Keratinocyte (primary cell): Measurements from ENCODE around the gene TMPRSS3.

Experiments used
- EZH2 ChIP-seq: IDR thresholded peaks from one replicate; pipeline ENCODE4 v1.6.1; 2012; ENCODE audit warnings: inconsistent platforms, mild to moderate bottlenecking, low read length, moderate library complexity
- TF ChIP-seq, protein P1 (sequence below), 3 experiments: IDR thresholded peaks in 1 of 3; conservative IDR thresholded peaks in 1 of 3; optimal IDR thresholded peaks in 1 of 3; 2 replicates in 2 of 3; 3 replicates in 1 of 3; pipeline versions ENCODE3 to v1.5.1; 2011; ENCODE audit warnings: low read length in 3 of 3, mild to moderate bottlenecking in 3 of 3, moderate library complexity in 2 of 3, control low read depth in 1 of 3, inconsistent platforms in 1 of 3; ENCODE audit not compliant: insufficient read depth in 2 of 3; ENCODE audit errors: extremely low read depth in 1 of 3

DNA sequence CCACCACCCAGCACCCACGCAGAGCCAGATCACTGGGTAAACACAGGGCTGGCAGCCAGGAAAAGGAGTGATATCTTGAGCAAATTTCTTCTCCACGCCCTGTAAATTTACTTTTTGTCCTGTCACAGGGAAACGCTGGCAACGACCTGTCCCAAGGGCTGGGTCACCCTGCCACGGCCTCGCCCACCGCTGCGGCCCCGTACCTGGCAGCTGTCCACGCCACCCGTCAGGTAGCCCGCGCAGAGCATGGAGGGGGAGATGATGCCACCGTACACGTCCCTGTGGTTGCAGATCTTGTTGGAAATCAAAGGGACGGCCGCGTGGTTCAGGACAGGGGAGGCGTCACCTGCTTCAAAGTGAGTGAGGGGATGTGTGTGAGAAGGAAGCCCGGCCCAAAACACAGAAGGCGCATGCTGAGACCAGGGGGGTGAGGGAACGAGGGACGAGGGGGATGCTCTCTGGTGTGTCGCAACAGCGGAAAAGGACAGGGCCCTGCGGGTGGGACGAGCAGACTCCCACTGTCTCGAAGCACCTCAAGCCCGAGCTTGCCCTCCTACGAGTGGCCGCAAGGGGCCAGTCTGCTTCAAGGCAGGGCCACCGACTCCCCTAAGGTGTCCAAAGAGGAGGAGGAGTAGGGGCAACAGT, 19.4 kb downstream of the TMPRSS3 start:
- no peak for TF ChIP-seq EZH2
- TF ChIP-seq, protein P1, sequence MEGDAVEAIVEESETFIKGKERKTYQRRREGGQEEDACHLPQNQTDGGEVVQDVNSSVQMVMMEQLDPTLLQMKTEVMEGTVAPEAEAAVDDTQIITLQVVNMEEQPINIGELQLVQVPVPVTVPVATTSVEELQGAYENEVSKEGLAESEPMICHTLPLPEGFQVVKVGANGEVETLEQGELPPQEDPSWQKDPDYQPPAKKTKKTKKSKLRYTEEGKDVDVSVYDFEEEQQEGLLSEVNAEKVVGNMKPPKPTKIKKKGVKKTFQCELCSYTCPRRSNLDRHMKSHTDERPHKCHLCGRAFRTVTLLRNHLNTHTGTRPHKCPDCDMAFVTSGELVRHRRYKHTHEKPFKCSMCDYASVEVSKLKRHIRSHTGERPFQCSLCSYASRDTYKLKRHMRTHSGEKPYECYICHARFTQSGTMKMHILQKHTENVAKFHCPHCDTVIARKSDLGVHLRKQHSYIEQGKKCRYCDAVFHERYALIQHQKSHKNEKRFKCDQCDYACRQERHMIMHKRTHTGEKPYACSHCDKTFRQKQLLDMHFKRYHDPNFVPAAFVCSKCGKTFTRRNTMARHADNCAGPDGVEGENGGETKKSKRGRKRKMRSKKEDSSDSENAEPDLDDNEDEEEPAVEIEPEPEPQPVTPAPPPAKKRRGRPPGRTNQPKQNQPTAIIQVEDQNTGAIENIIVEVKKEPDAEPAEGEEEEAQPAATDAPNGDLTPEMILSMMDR (optimal IDR thresholded peaks at IDR 0.05 in 1 of 3, IDR thresholded peaks at IDR 0.05 in 1 of 3, conservative IDR thresholded peaks at IDR 0.05 in 1 of 3; ENCODE audit: extremely low read depth in 1 of 3, insufficient read depth in 2 of 3, low read length in 3 of 3): no peak
